GM19238 (cell line): ENCODE measurements around the gene SMG6.
A peak's percentile ranks its signal among the peaks of the same experiment; 100 is the strongest.
"Not testable (repeated sequence)": the region's sequence is repeated elsewhere in the genome, so short reads cannot be mapped to it uniquely, and the experiment has no call there.

Experiments
- DNase-seq: peaks from one replicate; pipeline ENCODE4 v3.0.0; 2011; ENCODE audit warnings: low spot score; ENCODE audit not compliant: insufficient read length

Gene SMG6

GRCh38 chr17:2264067-2264860 is 39.3 kb downstream of the SMG6 start:
- DNase-seq, result no peak

GRCh38 chr17:2263183-2264066 is 40.2 kb downstream of the SMG6 start:
- no peak for DNase-seq

GRCh38 chr17:2262135-2262587 is 41.4 kb downstream of the SMG6 start:
- no peak for DNase-seq

GRCh38 chr17:2259769-2260536 is 43.6 kb downstream of the SMG6 start:
- DNase-seq, result peak; percentile 50

GRCh38 chr17:2258830-2259229 is 44.8 kb downstream of the SMG6 start:
- DNase-seq, result not testable (repeated sequence)

- peak; percentile 66 for DNase-seq
Observed at GRCh38 chr17:2253768-2254406, 49.7 kb downstream of the SMG6 start.

- no peak for DNase-seq
Observed at GRCh38 chr17:2253362-2253761, 50.2 kb downstream of the SMG6 start.

- DNase-seq, result no peak
Observed at GRCh38 chr17:2251098-2251497, 52.5 kb downstream of the SMG6 start.

- DNase-seq, result no peak
Observed at GRCh38 chr17:2250140-2251095, 53.2 kb downstream of the SMG6 start.

GRCh38 chr17:2247005-2247404 is 56.6 kb downstream of the SMG6 start:
- DNase-seq, result no peak

GRCh38 chr17:2244545-2245525 is 58.8 kb downstream of the SMG6 start:
- DNase-seq, result peak; percentile 58

GRCh38 chr17:2243953-2244352 is 59.6 kb downstream of the SMG6 start:
- DNase-seq, result no peak

GRCh38 chr17:2241823-2242222 is 61.8 kb downstream of the SMG6 start:
- DNase-seq, result no peak

- DNase-seq, result no peak
Observed at GRCh38 chr17:2240541-2240940, 63.0 kb downstream of the SMG6 start.

- DNase-seq, result peak; percentile 55
Observed at GRCh38 chr17:2239882-2240430, 63.6 kb downstream of the SMG6 start.

- DNase-seq, result no peak
Observed at GRCh38 chr17:2239170-2239551, 64.4 kb downstream of the SMG6 start.

GRCh38 chr17:2238432-2239169 is 65.0 kb downstream of the SMG6 start:
- DNase-seq, result peak; percentile 35

- DNase-seq, result no peak
Observed at GRCh38 chr17:2237950-2238349, 65.6 kb downstream of the SMG6 start.
